Fibroblast of skin of scalp (primary cell): Measurements from ENCODE around the gene LAMA3.

Source experiments
- DNase-seq: peaks from one replicate; pipeline ENCODE4 v3.0.0-alpha.2; 2013

LAMA3 gene

DNA sequence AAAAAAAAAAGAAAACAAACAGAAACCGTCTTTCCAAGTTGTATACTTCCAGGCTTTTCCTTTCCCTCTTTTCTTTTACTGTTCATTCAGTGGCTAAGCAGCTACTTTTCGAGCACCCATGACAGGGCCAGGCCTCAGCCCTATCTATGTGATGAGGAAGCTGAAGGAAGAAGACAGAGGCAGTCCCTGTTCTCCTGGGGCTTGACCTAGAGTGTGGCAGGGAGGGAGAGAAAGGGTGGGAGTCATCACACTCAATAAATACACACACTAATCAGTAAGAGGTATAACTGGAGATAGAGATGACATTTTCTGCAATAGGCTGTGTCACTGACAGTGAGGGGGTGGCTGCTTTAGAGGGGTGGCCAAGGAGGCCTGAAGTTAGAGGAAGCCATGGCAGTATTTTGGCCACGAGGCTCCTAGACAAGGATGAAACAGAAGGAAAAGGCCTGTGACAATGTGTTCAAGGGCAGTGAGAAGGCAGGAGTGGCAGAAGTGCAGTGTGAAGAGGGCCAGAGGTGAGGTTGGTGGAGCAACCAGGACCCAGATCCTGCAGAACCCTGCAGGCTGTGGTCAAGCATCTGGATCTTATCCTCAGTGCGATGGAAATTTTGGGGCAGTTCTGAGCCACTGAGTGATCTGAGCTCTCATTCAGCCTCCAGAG, 193.5 kb downstream of the LAMA3 start:
- no peak for DNase-seq

- DNase-seq, result no peak
Observed at GRCh38 chr18:23883277-23883790, 194.1 kb downstream of the LAMA3 start.

- no peak for DNase-seq
Observed at GRCh38 chr18:23884681-23885375, 195.6 kb downstream of the LAMA3 start.

DNA sequence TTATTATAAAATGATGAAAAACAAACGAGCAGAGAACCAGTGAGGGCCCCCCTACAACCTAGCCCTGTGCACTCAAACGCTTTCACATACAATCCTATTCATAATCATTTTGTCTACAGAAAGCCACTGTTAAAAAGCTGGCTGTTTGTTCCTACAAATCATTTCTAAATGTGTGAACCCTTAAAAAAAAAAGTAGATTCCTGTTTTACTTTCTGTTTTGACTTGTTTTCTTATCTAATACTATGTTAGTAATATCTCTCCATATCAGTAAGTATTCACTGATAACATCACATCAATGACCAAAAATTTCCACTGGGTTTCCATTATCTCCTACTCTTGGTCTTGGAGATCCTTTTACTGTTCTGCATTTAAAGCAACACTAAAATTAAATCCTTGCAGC, 196.5 kb downstream of the LAMA3 start:
- DNase-seq, result no peak

- no peak for DNase-seq
Observed at GRCh38 chr18:23887035-23887434, 197.8 kb downstream of the LAMA3 start.

DNA sequence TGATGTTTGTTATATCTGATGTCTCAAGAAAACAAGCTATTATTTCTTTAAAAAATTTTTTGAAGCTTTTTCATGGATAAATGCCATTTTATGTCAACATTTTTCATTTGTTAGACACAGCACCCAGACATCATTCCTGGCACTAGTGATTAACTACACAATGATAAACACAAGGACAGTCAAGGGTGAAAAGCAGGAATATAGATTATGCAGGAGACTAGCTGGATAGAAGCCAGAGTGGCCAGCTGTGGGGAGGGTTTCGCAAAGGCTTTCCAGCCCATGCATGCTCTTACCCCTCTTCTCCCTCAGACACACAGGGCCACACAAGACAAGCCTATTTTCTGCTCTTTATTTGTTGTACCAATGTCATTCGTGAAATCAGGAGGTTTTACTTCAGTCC, 198.2 kb downstream of the LAMA3 start:
- DNase-seq, result no peak

- no peak for DNase-seq
Observed at GRCh38 chr18:23888881-23889280, 199.6 kb downstream of the LAMA3 start.

DNA sequence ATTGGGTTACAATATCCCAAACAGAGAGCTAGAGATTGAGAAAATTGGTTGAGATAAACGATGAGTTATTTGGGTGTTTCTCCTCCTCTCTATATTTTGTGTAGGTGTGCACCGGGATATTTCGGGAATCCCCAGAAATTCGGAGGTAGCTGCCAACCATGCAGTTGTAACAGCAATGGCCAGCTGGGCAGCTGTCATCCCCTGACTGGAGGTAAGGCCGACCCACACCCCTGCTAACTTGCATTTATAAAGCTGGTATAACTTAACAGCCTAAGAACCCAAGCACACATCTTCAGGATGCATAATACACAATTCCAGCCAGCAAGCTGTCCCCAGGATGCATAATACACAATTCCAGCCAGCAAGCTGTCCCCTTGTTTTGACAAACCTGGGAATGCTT, 200.7 kb downstream of the LAMA3 start:
- no peak for DNase-seq

GRCh38 chr18:23890589-23890988, 201.3 kb downstream of the LAMA3 start:
- peak; percentile 75 for DNase-seq

GRCh38 chr18:23893653-23894052, 204.4 kb downstream of the LAMA3 start:
- DNase-seq, result no peak

DNA sequence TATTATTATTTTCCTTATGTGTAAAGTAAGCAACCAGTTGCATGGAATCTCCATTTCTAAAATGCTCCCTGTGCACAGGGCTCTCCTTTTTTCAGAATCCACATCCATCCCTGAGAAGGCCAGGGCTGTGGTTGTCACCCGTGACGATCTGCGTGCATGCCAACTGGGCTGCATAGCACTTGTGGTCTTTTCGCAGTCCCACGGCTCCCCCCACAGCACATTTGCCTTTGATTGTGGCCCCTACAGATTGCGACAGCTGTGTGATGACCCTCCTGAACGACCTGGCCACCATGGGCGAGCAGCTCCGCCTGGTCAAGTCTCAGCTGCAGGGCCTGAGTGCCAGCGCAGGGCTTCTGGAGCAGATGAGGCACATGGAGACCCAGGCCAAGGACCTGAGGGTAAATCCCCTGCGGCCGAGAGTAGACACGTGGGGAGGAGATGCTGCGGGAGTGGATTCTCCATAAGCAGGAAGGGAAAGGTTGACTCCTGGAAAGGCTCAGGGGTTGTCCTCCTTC, 205.5 kb downstream of the LAMA3 start:
- no peak for DNase-seq

DNA sequence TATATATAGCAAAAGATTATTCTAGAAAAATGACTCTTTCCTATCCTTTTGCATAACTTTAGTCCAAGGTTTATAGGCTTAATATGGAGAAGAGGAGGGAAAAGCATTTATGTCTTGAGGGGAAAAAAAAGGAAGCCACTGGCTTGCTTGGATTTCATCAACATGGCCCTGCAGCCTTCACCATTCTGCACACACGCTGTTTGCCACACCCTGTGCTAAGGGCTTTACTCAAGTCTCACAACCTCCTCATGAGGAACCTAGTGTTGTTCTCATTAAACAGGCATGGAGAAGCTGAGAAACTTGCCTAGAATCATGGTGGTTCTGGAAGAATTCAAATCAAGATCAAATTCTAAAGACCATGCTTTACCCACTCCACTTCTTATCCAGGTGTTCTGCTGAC, 208.0 kb downstream of the LAMA3 start:
- no peak for DNase-seq

- DNase-seq, result no peak
Observed at GRCh38 chr18:23897733-23898132, 208.5 kb downstream of the LAMA3 start.

- no peak for DNase-seq
Observed at GRCh38 chr18:23900994-23901393, 211.7 kb downstream of the LAMA3 start.

DNA sequence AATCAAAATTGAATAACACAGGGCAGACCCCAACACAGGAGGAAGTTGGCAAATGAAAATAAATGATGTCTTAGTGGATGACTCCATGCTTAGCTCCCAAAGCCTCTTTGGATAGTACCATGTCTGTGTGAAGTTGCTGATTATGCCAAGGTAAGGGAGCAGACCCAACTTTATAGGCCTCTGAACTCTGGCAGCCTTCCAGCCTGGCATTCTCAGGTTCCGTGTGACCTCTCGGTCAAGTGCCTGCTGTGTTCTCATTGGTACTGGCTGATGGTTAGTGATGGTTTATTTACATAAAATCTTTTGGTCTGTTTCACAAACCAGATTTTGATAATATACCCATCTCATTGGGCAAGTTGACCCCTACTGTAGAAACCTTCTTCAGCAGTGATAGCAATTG, 213.1 kb downstream of the LAMA3 start:
- no peak for DNase-seq

GRCh38 chr18:23903971-23904370, 214.7 kb downstream of the LAMA3 start:
- no peak for DNase-seq

GRCh38 chr18:23906658-23907057, 217.4 kb downstream of the LAMA3 start:
- no peak for DNase-seq

DNA sequence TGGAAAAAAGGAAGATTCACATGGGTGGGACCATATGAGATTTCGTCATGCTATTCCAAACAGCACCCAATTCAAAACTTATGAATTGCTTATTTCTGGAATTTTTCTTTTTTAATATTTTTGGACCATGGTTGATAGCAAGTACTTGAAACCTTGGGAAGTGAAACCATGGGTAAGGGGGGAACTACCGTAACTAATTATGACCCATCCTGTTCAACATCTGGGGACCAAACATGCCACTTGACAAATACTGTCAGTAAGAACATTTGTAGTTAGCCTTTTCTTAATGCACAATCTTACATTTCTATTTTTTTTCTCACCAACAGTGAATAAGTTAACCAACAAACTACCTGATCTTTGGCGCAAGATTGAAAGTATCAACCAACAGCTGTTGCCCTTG, 219.6 kb downstream of the LAMA3 start:
- no peak for DNase-seq

- no peak for DNase-seq
Observed at GRCh38 chr18:23910032-23910431, 220.8 kb downstream of the LAMA3 start.

DNA sequence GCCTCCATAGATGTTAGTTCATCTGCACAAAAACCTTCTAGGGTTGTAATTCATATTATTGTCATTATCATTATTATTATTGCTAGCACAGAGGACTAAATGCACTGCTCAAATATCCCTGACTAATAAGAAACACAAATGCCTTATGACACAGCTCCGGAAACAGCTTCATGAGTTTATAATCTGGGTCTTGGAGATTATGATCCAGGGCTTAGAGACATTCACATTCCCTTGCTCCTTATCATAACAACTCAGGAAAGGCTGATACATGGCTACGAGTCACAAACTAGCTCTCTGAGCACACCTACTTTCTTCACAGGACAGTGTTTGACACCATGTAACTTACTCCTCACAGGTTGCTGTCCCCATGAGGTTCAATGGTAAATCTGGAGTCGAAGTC, 223.1 kb downstream of the LAMA3 start:
- peak; percentile 16 for DNase-seq

GRCh38 chr18:23916338-23916737, 227.1 kb downstream of the LAMA3 start:
- peak; percentile 49 for DNase-seq

- DNase-seq, result peak; percentile 64
Observed at GRCh38 chr18:23918395-23919032, 229.3 kb downstream of the LAMA3 start.

DNA sequence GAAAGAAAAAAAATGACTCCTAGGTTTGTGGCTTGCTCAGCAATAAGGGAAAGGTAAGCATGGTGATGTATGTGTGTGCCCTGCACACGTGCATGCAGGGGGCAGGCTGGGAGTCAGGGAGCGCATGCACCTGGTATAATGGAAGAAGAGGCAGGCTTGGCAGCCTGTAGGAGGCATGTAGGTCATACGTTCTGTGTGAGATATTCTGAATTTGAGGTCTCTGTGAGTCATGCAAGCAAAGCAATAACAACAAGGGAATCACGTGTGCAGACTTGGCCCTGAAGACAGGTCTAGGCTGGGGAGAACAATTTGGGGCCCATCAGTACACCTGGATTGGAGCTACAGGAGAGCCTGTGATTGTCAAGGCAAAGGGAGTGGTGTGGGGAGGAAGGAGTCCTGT, 230.8 kb downstream of the LAMA3 start:
- no peak for DNase-seq
